ENCODE data around the gene LRFN3.

GRCh38 chr19:35925501-35925900 is 10.7 kb upstream of the LRFN3 start:
- TF ChIP-seq EZH2 (IDR thresholded peaks at IDR 0.05; ENCODE audit: borderline replicate concordance, low read depth, low read length, poor library complexity, severe bottlenecking) (no peak), CTCF (conservative IDR thresholded peaks at IDR 0.05; ENCODE audit: low read depth, low read length) (no peak)

Data from A673 (cell line).